22Rv1 (cell line): ENCODE results near the gene CCDC9.

Experiments used
- ZFX ChIP-seq: fragments of 450-650 bp; IDR thresholded peaks from 2 replicates; pipeline ENCODE4 v1.6.1; 2017; ENCODE audit warnings: antibody characterized with exemption, borderline replicate concordance
- TF ChIP-seq, protein P1 (sequence below): fragments of 450-650 bp; IDR thresholded peaks from 2 replicates; pipeline ENCODE4 v1.5.1; 2017; ENCODE audit warnings: mild to moderate bottlenecking

- TF ChIP-seq, protein P1, sequence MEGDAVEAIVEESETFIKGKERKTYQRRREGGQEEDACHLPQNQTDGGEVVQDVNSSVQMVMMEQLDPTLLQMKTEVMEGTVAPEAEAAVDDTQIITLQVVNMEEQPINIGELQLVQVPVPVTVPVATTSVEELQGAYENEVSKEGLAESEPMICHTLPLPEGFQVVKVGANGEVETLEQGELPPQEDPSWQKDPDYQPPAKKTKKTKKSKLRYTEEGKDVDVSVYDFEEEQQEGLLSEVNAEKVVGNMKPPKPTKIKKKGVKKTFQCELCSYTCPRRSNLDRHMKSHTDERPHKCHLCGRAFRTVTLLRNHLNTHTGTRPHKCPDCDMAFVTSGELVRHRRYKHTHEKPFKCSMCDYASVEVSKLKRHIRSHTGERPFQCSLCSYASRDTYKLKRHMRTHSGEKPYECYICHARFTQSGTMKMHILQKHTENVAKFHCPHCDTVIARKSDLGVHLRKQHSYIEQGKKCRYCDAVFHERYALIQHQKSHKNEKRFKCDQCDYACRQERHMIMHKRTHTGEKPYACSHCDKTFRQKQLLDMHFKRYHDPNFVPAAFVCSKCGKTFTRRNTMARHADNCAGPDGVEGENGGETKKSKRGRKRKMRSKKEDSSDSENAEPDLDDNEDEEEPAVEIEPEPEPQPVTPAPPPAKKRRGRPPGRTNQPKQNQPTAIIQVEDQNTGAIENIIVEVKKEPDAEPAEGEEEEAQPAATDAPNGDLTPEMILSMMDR = no peak
- no peak for TF ChIP-seq ZFX
These were observed 13.0 kb upstream of the CCDC9 start for GRCh38 chr19:47243364-47243775.
